Activated T-helper 17 cell treated with anti-CD3 and anti-CD28 coated beads, Interleukin-2, amount 50 U/mL, for 72 hours (primary cell): Measurements from ENCODE around the gene RANBP1. TPM values are rescaled to one million over a fixed set of nuclear protein-coding genes. Genes with fewer than 3 reads are reported as not detected.

ENCODE experiments used
- ATAC-seq: fragments of 150-1000 bp; cut with Tn5 transposase; replicated peaks from 2 replicates; pipeline ENCODE4 v1.10.0; 2021; ENCODE audit warnings: mild to moderate bottlenecking, moderate library complexity
- H3K27ac Mint-ChIP-seq: one replicate; pipeline ENCODE4 v1.8.0; 2022; ENCODE audit warnings: mixed read lengths
- H3K27me3 Mint-ChIP-seq: one replicate; pipeline ENCODE4 v1.8.0; 2022; ENCODE audit warnings: mixed read lengths
- H3K36me3 Mint-ChIP-seq: one replicate; pipeline ENCODE4 v1.8.0; 2022; ENCODE audit warnings: low read depth, mild to moderate bottlenecking, mixed read lengths
- H3K4me1 Mint-ChIP-seq: one replicate; pipeline ENCODE4 v1.8.0; 2022; ENCODE audit warnings: mixed read lengths
- H3K4me3 Mint-ChIP-seq: one replicate; pipeline ENCODE4 v1.8.0; 2022; ENCODE audit warnings: mild to moderate bottlenecking, mixed read lengths
- H3K9me3 Mint-ChIP-seq: one replicate; pipeline ENCODE4 v1.8.0; 2022; ENCODE audit warnings: mixed read lengths
- total RNA-seq, 2 donors: library from RNA; stranded (reverse); gene quantifications; one replicate each; pipeline ENCODE4 v1.2.3, GENCODE V29; 2022

Gene RANBP1
- total RNA-seq, 2 donors from 2014 or later = 187 to 421 TPM

DNA sequence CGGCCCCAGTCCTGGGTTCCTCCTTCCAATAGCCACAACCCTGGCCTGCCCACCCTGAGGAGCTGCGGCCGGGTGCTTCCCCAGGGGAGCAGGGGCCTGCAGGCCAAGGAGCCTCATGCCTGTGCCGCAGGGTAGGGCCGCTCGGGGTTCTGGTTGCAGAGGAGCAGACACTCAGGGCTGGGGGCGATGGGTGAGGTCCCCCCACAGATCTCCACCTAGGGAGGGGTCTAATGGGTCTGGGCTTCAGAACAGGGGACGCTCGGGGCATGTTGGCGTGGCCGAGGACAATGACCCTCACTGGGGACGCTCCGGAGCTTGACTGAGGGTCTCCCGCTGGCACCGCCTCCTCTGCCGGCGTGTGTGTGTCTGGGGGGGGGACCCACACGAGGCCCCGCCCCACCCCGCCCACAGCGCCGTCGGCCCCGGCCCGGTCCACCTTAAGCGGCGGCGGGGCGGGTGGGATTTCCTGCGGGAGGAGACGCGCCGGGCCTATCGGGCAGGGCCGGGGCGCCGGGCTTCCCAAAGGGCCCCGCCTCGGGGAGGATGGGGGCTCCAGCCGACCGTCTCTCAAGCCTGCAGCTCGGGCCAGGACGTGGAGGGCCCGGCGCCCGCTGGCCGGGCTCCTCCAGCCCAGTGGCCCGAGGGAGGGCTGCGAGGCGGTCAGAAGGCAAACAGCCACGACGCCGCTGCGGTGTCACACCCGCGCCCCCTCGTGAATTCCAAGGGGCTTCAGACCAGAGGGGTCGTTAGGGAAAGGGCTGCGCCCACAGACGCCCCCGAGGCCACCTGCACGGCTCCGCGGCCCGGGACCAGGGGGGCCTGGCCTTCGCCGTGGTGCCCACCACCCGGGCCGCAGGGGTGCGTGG lies 15.1 kb downstream of the RANBP1 start:
- H3K27me3 Mint-ChIP-seq = no peaks in the 10 kb centered on the region
- no peaks in the 10 kb centered on the region for H3K9me3 Mint-ChIP-seq
- H3K4me1 Mint-ChIP-seq = no peaks in the 10 kb centered on the region
- ATAC-seq = peak; percentile 68
- H3K36me3 Mint-ChIP-seq = peaks cover 24% of the 10 kb centered on the region
- H3K27ac Mint-ChIP-seq = no peak overlapping the region
- H3K4me3 Mint-ChIP-seq = peak overlapping the region; percentile 28

DNA sequence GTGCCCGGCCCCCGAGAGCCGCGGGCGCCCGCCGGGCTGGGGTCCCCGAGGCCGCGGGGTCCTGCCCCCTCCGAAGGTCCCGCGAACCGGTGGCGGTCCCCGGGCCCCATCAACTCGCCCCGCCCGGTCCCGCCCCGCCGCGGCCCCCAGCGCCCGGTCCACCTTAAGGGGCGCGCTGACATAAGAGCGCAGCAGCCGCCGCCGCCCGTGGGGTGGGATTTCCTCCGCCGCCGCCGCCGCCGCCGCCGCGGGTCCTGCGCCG lies 15.6 kb downstream of the RANBP1 start, which contains the start of gene ZDHHC8:
Gene ZDHHC8, plus strand, starts transcription at position 208 of the 262 bp plus-strand sequence. CDS start 144 bp downstream, outside the sequence.
- ATAC-seq = peak; percentile 59
- Mint-ChIP-seq H3K27me3 (no peaks in the 10 kb centered on the region), H3K4me1 (no peaks in the 10 kb centered on the region), H3K4me3 (peak within 1 kb of the TSS; percentile 63), H3K36me3 (peaks cover 18% of the 10 kb centered on the region), H3K9me3 (no peaks in the 10 kb centered on the region), H3K27ac (peak within 1 kb of the TSS; percentile 43)

DNA sequence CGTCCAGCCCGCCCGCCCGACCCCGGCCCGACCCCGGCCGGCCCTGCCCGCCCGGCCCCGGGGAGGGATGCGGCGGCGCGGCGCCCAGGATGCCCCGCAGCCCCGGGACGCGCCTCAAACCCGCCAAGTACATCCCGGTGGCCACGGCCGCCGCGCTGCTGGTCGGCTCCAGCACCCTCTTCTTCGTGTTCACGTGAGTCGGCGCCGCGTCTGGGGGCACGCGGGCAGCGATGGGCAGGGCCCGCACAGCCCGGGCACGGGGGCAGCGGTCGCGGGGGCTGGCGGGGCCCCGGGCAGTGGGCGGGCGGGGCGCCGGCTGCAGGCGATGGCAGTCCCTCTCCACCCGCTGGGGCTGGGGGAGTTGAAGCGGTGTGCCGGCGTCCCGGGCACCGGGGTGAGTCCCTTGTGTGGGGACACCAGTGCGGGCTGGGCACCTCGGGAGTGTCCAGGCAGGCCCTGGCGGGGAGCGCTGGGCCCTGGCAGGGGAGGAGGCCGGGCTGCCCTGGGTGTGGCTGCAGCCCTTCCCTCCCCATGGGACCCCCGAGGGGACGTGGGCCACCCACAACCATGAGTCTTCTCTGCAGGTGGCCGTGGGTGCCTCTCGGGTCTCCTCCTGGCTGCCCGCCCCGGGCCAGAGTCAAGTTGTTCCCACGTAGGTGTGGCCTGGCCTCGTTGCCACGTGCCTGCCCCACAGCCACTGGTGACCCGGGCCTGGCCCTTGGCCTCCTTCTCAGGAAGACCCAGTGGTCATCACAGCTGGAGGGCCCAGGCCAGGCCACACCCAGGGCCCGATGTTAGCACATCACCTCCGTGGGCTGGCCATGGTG lies 16.2 kb downstream of the RANBP1 start:
- Mint-ChIP-seq H3K27ac (peak overlapping the region; percentile 43), H3K9me3 (no peaks in the 10 kb centered on the region)

DNA sequence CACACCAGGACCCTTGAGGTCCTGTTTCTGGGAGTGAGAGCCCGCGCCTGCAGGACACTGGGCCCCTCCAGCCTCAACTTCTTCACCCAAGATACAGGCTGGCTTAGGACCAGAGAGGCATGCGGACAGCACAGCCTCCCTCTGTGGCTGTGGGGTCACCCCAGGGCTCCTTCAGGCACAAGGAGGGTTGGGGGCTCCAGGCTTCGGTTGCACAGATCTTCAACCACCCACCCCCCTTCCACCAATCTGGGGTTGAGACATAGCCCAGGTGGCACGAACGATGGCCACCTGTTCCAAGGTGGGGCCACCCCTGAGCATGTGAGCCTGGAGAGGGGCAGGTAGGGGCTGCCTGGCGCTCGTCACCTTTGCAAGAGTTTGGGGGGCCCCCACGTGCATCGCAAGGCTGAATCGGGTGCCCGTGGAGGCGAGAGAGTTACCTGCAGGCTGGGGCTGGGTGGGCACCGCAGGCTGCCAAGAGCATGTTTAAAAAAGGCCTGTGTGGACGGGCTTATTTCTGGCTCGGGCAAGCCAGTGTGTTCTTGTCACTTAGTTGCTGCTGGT lies 16.9 kb downstream of the RANBP1 start:
- peak overlapping the region; percentile 63 for H3K4me3 Mint-ChIP-seq
- no peaks in the 10 kb centered on the region for H3K27me3 Mint-ChIP-seq
- H3K36me3 Mint-ChIP-seq = peaks cover 6% of the 10 kb centered on the region
- H3K27ac Mint-ChIP-seq = peak overlapping the region; percentile 43
- no peak for ATAC-seq
- H3K9me3 Mint-ChIP-seq = no peaks in the 10 kb centered on the region
- no peaks in the 10 kb centered on the region for H3K4me1 Mint-ChIP-seq

More for the DNA sequence above, 16.2 kb downstream of the RANBP1 start:
- no peaks in the 10 kb centered on the region for H3K27me3 Mint-ChIP-seq
- H3K4me3 Mint-ChIP-seq = peak overlapping the region; percentile 63
- peak; percentile 13 for ATAC-seq
- no peaks in the 10 kb centered on the region for H3K4me1 Mint-ChIP-seq
- peaks cover 13% of the 10 kb centered on the region for H3K36me3 Mint-ChIP-seq

DNA sequence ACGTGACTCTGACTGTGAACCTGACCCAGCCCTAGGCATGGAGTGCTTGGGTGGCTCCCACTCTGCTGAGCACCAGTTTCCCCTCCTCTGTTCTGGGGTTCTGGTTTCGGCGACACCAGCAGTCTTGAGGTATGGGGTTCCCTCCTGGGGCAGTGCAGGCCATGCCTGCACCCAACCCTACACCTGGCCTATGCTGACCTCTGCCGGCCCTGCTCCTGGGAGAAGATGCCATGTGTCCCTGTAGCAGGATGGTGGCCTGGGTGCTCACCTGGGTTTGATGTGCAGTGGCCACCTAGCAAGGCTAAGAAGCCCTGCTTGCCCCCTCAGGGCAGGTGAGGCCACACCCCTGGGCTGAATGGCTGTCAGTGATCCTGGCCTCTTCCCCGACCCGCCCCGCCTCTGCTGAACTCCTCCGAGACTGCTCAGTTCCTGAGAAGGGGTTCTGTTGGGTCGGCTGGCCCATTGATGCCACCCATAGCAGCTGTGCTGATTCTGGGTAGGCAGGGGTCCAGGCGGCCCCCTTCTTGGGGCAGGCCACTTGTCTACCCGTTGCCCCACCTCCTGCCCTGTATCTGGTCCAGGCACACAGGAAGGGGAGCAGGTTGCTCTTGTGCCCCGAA lies 18.1 kb downstream of the RANBP1 start:
- Mint-ChIP-seq H3K4me1 (no peaks in the 10 kb centered on the region), H3K27ac (no peak overlapping the region)

DNA sequence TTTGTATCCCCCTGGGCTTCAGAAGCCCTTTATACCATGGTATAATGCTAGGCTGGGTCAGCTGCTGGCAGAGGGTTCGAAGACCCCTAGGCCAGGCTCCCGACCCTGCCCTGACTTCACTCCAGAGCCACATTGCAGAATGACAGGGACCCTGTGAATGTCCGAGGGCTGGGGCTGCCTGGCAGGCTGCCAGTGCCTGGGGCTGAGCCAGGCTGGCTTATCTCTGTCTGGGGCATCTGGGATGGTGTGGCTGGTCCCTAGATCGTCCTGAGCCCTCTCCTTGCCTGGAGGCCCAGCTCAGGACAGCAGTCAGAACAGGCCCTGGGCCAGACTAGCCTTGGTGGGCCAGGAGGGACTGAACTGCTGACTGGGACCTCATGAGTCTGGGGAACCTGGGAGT lies 19.4 kb downstream of the RANBP1 start:
- no peak overlapping the region for H3K4me3 Mint-ChIP-seq
- H3K36me3 Mint-ChIP-seq = no peaks in the 10 kb centered on the region
- H3K27ac Mint-ChIP-seq = no peak overlapping the region
- H3K9me3 Mint-ChIP-seq = no peaks in the 10 kb centered on the region
- no peak for ATAC-seq
- no peaks in the 10 kb centered on the region for H3K27me3 Mint-ChIP-seq
- no peaks in the 10 kb centered on the region for H3K4me1 Mint-ChIP-seq

More for the DNA sequence above, 18.1 kb downstream of the RANBP1 start:
- no peak for ATAC-seq
- Mint-ChIP-seq H3K9me3 (no peaks in the 10 kb centered on the region), H3K36me3 (no peaks in the 10 kb centered on the region), H3K27me3 (no peaks in the 10 kb centered on the region), H3K4me3 (peak overlapping the region; percentile 63)

DNA sequence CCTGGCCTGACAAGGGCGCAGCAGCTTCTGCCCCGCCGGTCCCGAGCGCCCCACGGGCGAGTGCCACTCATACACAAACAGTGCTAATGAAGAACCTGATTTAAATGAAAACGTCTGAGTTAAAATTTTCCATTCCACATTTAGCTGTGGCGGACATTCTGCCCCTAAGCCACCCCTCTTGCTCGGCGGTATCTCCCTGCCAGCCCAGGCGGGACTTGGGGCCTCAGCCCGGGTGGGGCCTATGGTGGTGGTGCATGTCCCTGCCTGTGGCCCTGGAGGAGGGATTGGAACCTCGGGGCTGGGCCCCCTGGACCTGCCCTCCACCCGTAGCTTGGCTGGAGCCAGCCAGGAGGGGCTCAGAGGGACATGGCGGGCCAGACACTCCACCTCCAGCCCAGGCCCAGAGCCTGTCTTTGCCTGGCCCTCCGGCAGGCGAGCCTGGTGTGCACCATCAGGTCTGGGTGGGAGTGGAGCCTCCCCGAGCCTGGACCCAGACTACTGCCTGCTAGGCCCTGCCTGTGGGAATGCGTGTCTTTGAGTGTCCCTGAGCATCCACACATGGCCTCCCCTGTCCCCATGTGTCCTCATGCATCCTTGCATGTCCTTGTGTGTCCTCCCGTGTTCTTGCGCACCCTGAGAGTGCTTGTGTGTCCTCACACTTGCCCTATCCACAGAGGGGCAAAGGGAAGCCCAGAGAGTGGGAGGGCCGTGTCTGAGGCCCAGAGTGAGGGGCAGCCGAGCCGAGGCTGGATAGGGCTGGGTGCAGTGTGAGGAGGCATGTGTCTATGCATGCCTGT lies 20.1 kb downstream of the RANBP1 start:
- no peaks in the 10 kb centered on the region for H3K4me1 Mint-ChIP-seq
- ATAC-seq = no peak
- H3K27ac Mint-ChIP-seq = no peak overlapping the region
- no peaks in the 10 kb centered on the region for H3K36me3 Mint-ChIP-seq
- H3K9me3 Mint-ChIP-seq = no peaks in the 10 kb centered on the region
- H3K4me3 Mint-ChIP-seq = no peak overlapping the region
- no peaks in the 10 kb centered on the region for H3K27me3 Mint-ChIP-seq

DNA sequence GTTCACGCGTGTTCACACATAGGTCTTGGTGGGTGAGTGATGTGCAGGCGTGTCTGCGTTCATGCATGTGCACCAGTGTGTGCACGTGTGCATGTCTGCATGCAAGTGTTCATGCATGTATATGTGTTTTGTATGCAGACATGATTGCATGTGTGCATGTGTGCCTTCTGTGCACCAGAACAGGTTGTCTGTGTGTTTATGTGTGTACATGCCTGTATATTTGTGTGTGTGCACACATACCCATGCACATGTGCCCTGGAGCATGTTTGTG lies 20.6 kb downstream of the RANBP1 start:
- Mint-ChIP-seq H3K4me3 (no peak overlapping the region), H3K36me3 (no peaks in the 10 kb centered on the region), H3K4me1 (no peaks in the 10 kb centered on the region), H3K27me3 (no peaks in the 10 kb centered on the region), H3K27ac (no peak overlapping the region), H3K9me3 (no peaks in the 10 kb centered on the region)
- no peak for ATAC-seq

DNA sequence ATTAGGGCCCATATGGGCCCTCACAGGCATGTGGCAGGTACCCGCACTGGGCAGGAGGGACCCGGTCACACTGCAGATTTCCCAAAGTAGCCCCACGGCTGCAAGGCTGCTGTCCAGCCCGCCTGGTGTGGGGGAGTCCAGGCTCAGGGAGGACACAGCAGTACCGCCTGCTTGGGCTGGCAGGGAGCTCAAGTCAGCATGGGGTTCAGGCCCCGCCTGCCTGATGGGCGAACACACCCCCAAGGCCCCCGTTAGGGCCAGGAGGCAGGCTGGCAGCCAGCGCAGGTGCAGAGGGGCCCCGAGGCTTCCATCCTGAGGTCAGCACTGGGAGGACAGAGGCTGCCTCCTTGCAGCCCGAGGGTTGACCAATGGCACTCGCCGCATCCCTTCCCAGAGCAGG lies 21.2 kb downstream of the RANBP1 start:
- H3K9me3 Mint-ChIP-seq = no peaks in the 10 kb centered on the region
- no peaks in the 10 kb centered on the region for H3K36me3 Mint-ChIP-seq
- no peak for ATAC-seq
- no peak overlapping the region for H3K27ac Mint-ChIP-seq
- H3K27me3 Mint-ChIP-seq = no peaks in the 10 kb centered on the region
- no peaks in the 10 kb centered on the region for H3K4me1 Mint-ChIP-seq
- no peak overlapping the region for H3K4me3 Mint-ChIP-seq

DNA sequence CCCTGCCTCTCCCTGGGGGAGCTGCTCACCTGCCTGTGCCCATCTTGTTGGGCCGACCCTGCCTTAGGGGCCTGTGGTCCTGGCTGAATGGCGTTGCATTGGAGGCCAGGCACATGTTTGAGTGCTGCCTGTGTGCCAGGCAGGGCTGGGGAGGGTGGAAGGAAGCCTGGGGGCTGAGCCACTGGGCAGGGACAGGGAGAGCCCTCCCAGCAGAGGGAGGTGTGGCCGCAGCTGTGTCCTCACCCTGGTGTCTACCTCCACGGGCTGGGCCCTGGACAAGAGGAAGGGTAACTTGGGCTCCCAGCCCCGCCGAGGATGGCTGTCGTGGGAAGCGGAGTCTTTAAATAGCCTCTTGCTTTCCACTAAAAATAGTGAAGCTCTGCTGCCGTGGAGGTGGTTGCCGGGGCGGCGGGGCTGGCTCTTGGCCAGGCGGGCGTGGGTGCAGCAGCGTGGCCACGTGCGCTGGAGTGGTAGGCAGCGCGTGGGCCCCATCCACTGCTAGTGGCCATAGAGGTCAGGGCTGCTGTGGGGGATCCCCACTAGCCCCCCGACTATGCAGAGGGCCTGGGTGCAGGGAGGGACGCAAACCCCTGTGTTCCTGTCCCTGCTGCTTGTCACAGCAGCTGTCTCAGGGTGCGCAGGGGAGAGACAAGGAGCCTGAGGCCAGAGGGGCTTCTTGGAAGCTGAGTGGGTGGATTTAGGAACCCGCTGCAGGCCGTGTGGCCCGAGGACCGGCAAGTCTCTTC lies 21.9 kb downstream of the RANBP1 start:
- H3K4me3 Mint-ChIP-seq = no peak overlapping the region
- no peaks in the 10 kb centered on the region for H3K9me3 Mint-ChIP-seq
- ATAC-seq = no peak
- no peaks in the 10 kb centered on the region for H3K4me1 Mint-ChIP-seq
- H3K27ac Mint-ChIP-seq = peak overlapping the region; percentile 52
- no peaks in the 10 kb centered on the region for H3K36me3 Mint-ChIP-seq
- H3K27me3 Mint-ChIP-seq = no peaks in the 10 kb centered on the region

DNA sequence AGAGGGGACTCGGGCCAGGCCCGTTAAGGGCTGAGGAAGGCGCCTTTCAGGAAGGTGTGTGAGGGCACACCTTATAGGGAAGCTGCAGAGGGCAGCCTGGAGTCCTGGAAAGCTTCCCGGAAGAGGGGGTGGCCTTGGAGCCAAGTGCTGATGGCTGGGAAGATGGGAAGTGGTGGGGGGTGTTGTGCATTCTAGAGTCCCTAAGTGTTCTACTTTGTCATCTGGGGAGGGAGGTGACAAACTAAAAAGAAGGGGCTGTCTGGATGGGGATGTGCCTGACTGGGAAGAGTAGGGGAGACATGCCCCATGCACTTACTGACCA lies 22.5 kb downstream of the RANBP1 start:
- Mint-ChIP-seq H3K4me3 (no peak overlapping the region), H3K9me3 (no peaks in the 10 kb centered on the region), H3K36me3 (no peaks in the 10 kb centered on the region), H3K27me3 (no peaks in the 10 kb centered on the region), H3K27ac (no peak overlapping the region), H3K4me1 (no peaks in the 10 kb centered on the region)
- ATAC-seq = no peak

DNA sequence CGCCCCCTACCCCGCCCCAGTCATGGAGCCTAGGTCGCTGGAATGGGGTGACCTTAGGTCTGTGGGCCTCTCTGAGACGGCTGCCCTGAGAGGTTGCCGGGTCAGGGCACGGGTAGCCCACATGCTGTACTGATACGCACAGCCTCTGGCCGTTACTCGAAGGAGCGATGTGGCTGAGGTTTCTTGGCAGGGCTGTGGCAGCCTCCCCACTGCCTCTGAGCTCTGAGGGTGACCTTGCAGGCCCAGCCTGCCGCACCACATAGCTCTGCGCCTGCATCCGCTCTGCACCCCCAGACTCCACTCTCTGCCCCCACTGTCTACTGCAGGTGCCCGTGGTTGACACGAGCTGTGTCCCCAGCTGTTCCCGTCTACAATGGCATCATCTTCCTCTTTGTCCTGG lies 23.0 kb downstream of the RANBP1 start:
- Mint-ChIP-seq H3K4me3 (no peak overlapping the region), H3K36me3 (no peaks in the 10 kb centered on the region), H3K27ac (no peak overlapping the region), H3K9me3 (no peaks in the 10 kb centered on the region), H3K27me3 (no peaks in the 10 kb centered on the region), H3K4me1 (no peaks in the 10 kb centered on the region)
- ATAC-seq = no peak

DNA sequence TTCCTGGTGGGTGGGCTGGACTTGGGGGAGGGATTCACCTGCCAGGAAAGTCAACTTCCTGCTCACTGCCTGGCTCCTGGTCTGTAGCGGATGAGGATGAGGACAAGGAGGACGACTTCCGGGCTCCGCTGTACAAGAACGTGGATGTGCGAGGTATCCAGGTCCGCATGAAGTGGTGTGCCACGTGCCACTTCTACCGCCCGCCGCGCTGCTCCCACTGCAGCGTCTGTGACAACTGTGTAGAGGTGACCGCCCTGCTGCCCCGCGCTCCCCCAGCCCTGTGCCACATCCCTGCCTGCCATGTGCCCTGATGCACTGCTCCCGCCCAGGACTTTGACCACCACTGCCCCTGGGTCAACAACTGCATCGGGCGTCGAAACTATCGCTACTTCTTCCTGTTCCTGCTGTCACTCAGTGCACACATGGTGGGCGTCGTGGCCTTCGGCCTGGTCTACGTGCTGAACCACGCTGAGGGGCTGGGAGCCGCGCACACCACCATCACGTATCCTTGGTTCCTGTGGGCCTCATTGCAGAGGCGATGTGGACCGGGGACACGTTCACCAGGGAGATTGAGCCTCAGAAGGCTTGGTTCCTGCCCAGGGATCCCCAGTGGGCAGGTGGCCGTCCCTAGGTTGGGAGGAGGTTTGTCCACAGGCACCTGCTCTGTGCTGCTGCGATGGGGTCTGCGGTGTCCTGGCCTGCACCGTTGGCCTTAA lies 23.6 kb downstream of the RANBP1 start:
- Mint-ChIP-seq H3K27me3 (no peaks in the 10 kb centered on the region), H3K27ac (no peak overlapping the region), H3K36me3 (no peaks in the 10 kb centered on the region), H3K9me3 (no peaks in the 10 kb centered on the region), H3K4me1 (no peaks in the 10 kb centered on the region), H3K4me3 (no peak overlapping the region)
- no peak for ATAC-seq
